H1 (cell line): ENCODE results near the gene ARPC4. TPM values are rescaled to one million over a fixed set of nuclear protein-coding genes. Genes with fewer than 3 reads are reported as not detected.

Experiments used
- TAF7 ChIP-seq: optimal IDR thresholded peaks from 2 replicates; pipeline ENCODE3; 2011; ENCODE audit warnings: low read depth, mild to moderate bottlenecking, inconsistent platforms, low read length, moderate library complexity, borderline replicate concordance
- polyA plus RNA-seq, 7 experiments: library from polyadenylated mRNA; depleted of rRNA in 3 of 7; stranded (reverse) in 5 of 7; unstranded in 2 of 7; fragments of >200 nt in 5 of 7; fragments of 200-250 nt in 2 of 7; gene quantifications; 1 replicate in 5 of 7; 2 replicates in 1 of 7; 4 replicates in 1 of 7; pipeline versions ENCODE4 v1.2.1 to v1.2.3, GENCODE V29; 2011 to 2013; ENCODE audit warnings: missing spikeins in 2 of 7, mixed read lengths in 2 of 7
- total RNA-seq: library from RNA; stranded (reverse); fragmentation: NEBNext Ultra II Directional; extraction: Animal tissue kit (Norgen Biotek cat#: 25700); gene quantifications from 2 replicates; pipeline ENCODE4 v1.2.1, GENCODE V29; 2021

ARPC4 gene
- total and polyA plus RNA-seq, 2 of the 8 experiments (the other 6 are each of a cell fraction or from before 2014, with no cell fraction given), result 138 to 154 TPM

DNA sequence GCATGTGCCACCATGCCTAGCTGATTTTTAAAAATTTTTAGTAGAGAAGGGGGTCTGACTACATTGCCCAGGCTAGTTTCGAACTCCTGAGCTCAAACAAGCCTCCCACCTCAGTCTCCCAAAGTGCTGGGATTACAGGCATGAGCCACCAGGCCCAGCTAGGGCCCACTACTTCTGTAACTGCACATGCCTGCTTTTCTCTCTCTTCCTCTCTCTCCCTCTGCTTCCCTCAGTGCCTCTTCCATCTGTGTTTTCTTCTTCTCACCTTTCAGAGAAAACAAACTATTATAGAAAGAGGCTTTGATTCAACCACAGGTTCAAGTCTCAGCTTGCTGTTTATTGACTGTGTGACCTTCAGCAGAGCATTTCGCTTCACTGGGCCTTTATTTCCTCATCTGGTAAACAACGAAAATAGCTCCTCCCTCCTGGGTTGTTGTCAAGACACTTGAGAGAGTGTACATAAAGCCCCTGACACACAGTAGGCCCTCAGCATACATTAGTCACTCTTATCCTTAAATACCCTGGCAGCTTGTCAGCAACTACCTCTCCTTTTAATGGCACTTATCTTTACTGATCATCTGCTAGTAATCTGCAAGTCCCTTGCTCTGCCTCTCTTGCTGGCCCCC lies 10.8 kb upstream of the ARPC4 start (continued):
- no peak for TF ChIP-seq TAF7
